Natural killer cell (primary cell): ENCODE results near the gene SLC25A28. TPM values are rescaled to one million over a fixed set of nuclear protein-coding genes. Genes with fewer than 3 reads are reported as not detected.

ENCODE experiments used
- ATAC-seq, 3 donors: fragments of 150-1000 bp in 2 of 3; fragments of 200-7000 bp in 1 of 3; cut with Tn5 transposase; 1 replicate in 1 of 3; 2 replicates in 2 of 3; pipeline ENCODE4 v1.10.0; 2021; ENCODE audit warnings: mild to moderate bottlenecking in 2 of 3, moderate library complexity in 2 of 3
- DNase-seq, 2 donors: peaks; one replicate each; pipeline versions ENCODE4 v3.0.0 to v3.0.0-alpha.2; 2013 to 2021; ENCODE audit warnings: mixed read lengths in 1 of 2
- H3K27ac ChIP-seq: one replicate; pipeline ENCODE4 v1.5.1; 2013; ENCODE audit warnings: mild to moderate bottlenecking, low read length
- H3K27me3 ChIP-seq: one replicate; pipeline ENCODE4 v1.6.1; 2013; ENCODE audit warnings: low read length; ENCODE audit not compliant: control insufficient read depth, insufficient read depth
- H3K36me3 ChIP-seq: one replicate; pipeline ENCODE4 v1.6.1; 2013; ENCODE audit warnings: low read length; ENCODE audit not compliant: control insufficient read depth, insufficient read depth
- H3K4me1 ChIP-seq: one replicate; pipeline ENCODE4 v1.6.1; 2013; ENCODE audit warnings: low read length; ENCODE audit not compliant: control insufficient read depth, insufficient read depth
- H3K4me3 ChIP-seq: one replicate; pipeline ENCODE4 v1.5.1; 2013; ENCODE audit warnings: low read length
- H3K9me3 ChIP-seq: one replicate; pipeline ENCODE4 v1.6.1; 2013; ENCODE audit warnings: low read length; ENCODE audit not compliant: control insufficient read depth, insufficient read depth
- H3K27ac Mint-ChIP-seq, 2 donors: one replicate each; pipeline ENCODE4 v1.8.0; 2022; ENCODE audit warnings: mild to moderate bottlenecking in 2 of 2, mixed read lengths in 2 of 2, moderate library complexity in 1 of 2
- H3K27me3 Mint-ChIP-seq, 2 donors: one replicate each; pipeline ENCODE4 v1.8.0; 2022; ENCODE audit warnings: low read depth in 2 of 2, mixed read lengths in 2 of 2
- H3K36me3 Mint-ChIP-seq: one replicate; pipeline ENCODE4 v1.8.0; 2022; ENCODE audit warnings: mixed read lengths
- H3K4me1 Mint-ChIP-seq, 2 donors: one replicate each; pipeline ENCODE4 v1.8.0; 2022; ENCODE audit warnings: mixed read lengths in 2 of 2
- H3K4me3 Mint-ChIP-seq: one replicate; pipeline ENCODE4 v1.8.0; 2022; ENCODE audit warnings: mild to moderate bottlenecking, moderate library complexity, mixed read lengths
- H3K9me3 Mint-ChIP-seq, 2 donors: one replicate each; pipeline ENCODE4 v1.8.0; 2022; ENCODE audit warnings: mixed read lengths in 2 of 2
- CTCF ChIP-seq: fragments of 200-600 bp; IDR thresholded peaks from one replicate; pipeline ENCODE4 v1.8.0; 2022; ENCODE audit warnings: antibody characterized with exemption
- WGBS: methylation state at CpG from one replicate; pipeline ENCODE4 v1.1.7; 2013; ENCODE audit warnings: missing lambda C conversion rate; ENCODE audit not compliant: insufficient coverage; 5-methylcytosine and 5-hydroxymethylcytosine counted together
- intact Hi-C: fragments of 100-400 bp; cut with micrococcal nuclease; formaldehyde crosslinking; loops from one replicate; pipeline ENCODE4 v1.14.2; 2022
- total RNA-seq, 4 donors: library from RNA; stranded (reverse); fragments of 120-200 nt in 1 of 4; gene quantifications; one replicate each; pipeline versions ENCODE4 v1.2.3 to v1.2.4, GENCODE V29; 2013 to 2022

Gene SLC25A28
- total RNA-seq, 3 donors from 2014 or later (not counting 1 experiment from before 2014, with no cell fraction given), result 73.0 to 83.6 (median 75.3) TPM

GRCh38 chr10:99595770-99596465 lies 24.3 kb downstream of the SLC25A28 start:
- Mint-ChIP-seq H3K4me1 (no peaks in the 10 kb centered on the region), H3K27me3 (peaks cover 5 to 7% of the 10 kb centered on the region in 2 donors), H3K4me3 (no peak overlapping the region), H3K27ac (no peak overlapping the region), H3K36me3 (no peaks in the 10 kb centered on the region), H3K9me3 (no peaks in the 10 kb centered on the region)
- no peaks in the 10 kb centered on the region for H3K27me3 ChIP-seq
- H3K36me3 ChIP-seq, result no peaks in the 10 kb centered on the region
- ATAC-seq, result no peak
- TF ChIP-seq CTCF, result no peak
- H3K9me3 ChIP-seq, result no peaks in the 10 kb centered on the region
- H3K4me1 ChIP-seq, result no peaks in the 10 kb centered on the region
- 85% methylated on average over 6 of the region's 6 CpGs for WGBS
- DNase-seq, result no peak
- no peak overlapping the region for H3K4me3 ChIP-seq
- no peak overlapping the region for H3K27ac ChIP-seq
- intact Hi-C loops, result no loop called here

DNA sequence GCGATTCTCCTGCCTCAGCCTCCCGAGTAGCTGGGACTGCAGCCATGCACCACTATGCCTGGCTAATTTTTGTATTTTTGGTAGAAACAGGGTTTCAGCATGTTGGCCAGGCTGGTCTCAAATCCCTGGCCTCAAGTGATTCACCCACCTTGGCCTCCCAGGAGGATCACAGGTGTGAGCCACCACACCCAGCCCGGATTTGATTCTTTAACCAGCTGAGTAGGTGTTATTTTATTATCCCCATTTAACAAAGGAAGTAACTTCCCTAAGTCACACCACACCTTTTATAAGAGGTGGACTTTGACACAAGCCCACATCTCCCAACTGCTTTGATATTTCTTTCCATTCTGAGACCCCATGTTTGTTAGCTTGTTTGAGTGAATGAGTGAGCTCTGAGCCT lies 25.0 kb downstream of the SLC25A28 start:
- ATAC-seq (no peak), DNase-seq (no peak)
- Mint-ChIP-seq H3K27ac (no peak overlapping the region), H3K9me3 (no peaks in the 10 kb centered on the region), H3K36me3 (no peaks in the 10 kb centered on the region), H3K4me3 (no peak overlapping the region), H3K27me3 (peaks cover 5 to 7% of the 10 kb centered on the region in 2 donors), H3K4me1 (no peaks in the 10 kb centered on the region)
- Histone ChIP-seq H3K27ac (no peak overlapping the region), H3K4me1 (no peaks in the 10 kb centered on the region), H3K27me3 (no peaks in the 10 kb centered on the region), H3K4me3 (no peak overlapping the region), H3K36me3 (no peaks in the 10 kb centered on the region), H3K9me3 (no peaks in the 10 kb centered on the region)
- TF ChIP-seq CTCF, result no peak
- 96% methylated on average over 2 of the region's 3 CpGs for WGBS
- intact Hi-C loops, result no loop called here

DNA sequence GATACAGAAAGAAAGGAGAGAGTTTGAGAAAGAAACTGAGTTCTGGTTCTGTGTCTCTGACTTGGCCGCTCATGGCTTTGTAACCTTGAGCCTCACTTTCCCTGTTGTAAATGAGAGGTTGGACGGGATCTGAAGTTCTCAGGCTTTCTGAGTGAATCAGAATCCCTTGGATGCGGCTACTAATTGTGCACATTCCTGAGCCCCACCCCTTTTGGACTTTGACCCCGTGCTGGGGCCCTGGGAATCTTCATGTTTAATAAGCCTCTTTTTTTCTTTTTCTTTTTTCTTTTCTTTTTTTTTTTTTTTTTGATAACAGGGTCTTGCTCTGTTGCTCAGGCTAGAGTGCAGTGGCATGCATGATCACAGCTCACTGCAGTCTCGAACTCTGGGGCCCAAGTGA lies 26.9 kb downstream of the SLC25A28 start:
- Histone ChIP-seq H3K4me1 (no peaks in the 10 kb centered on the region), H3K36me3 (no peaks in the 10 kb centered on the region), H3K9me3 (no peaks in the 10 kb centered on the region), H3K27me3 (no peaks in the 10 kb centered on the region), H3K27ac (no peak overlapping the region), H3K4me3 (no peak overlapping the region)
- intact Hi-C loops, result no loop called here
- ATAC-seq (no peak), DNase-seq (no peak)
- H3K36me3 Mint-ChIP-seq, result no peaks in the 10 kb centered on the region
- no peak for TF ChIP-seq CTCF
- 79% methylated on average over 5 of the region's 5 CpGs for WGBS
- H3K27me3 Mint-ChIP-seq, result peaks cover 0 to 7% of the 10 kb centered on the region in 2 donors
- no peaks in the 10 kb centered on the region for H3K4me1 Mint-ChIP-seq
- no peak overlapping the region for H3K27ac Mint-ChIP-seq
- no peaks in the 10 kb centered on the region for H3K9me3 Mint-ChIP-seq
- H3K4me3 Mint-ChIP-seq, result no peak overlapping the region

GRCh38 chr10:99590799-99591198 lies 29.4 kb downstream of the SLC25A28 start:
- Mint-ChIP-seq H3K9me3 (no peaks in the 10 kb centered on the region), H3K27ac (no peak overlapping the region), H3K4me3 (no peak overlapping the region), H3K4me1 (no peaks in the 10 kb centered on the region), H3K27me3 (peaks cover 8 to 11% of the 10 kb centered on the region in 2 donors), H3K36me3 (no peaks in the 10 kb centered on the region)
- DNase-seq, result no peak
- Histone ChIP-seq H3K36me3 (no peaks in the 10 kb centered on the region), H3K4me1 (no peaks in the 10 kb centered on the region), H3K4me3 (no peak overlapping the region), H3K27me3 (no peaks in the 10 kb centered on the region), H3K9me3 (no peaks in the 10 kb centered on the region), H3K27ac (no peak overlapping the region)
- no peak for TF ChIP-seq CTCF
- no peak for ATAC-seq
- WGBS, result 86% methylated on average over 4 of the region's 7 CpGs
- intact Hi-C loops, result no loop called here
